T-helper 17 cell (primary cell): ENCODE data around the gene GREB1L. TPM values are rescaled to one million over a fixed set of nuclear protein-coding genes. Genes with fewer than 3 reads are reported as not detected.
"Not testable (repeated sequence)": the region's sequence is repeated elsewhere in the genome, so short reads cannot be mapped to it uniquely, and the experiment has no call there.

Source experiments
- ATAC-seq: fragments of 150-1000 bp; cut with Tn5 transposase; 2 replicates; pipeline ENCODE4 v1.10.0; 2021; ENCODE audit warnings: mild to moderate bottlenecking, moderate library complexity
- DNase-seq, 3 donors: peaks; one replicate each; pipeline versions ENCODE4 v3.0.0 to v3.0.0-alpha.2; 2020 to 2021
- H3K9me3 ChIP-seq: one replicate; pipeline ENCODE4 v1.7.0; 2013; ENCODE audit warnings: low read length, mild to moderate bottlenecking; ENCODE audit not compliant: control insufficient read depth, poor library complexity, severe bottlenecking
- H3K27ac Mint-ChIP-seq: one replicate; pipeline ENCODE4 v1.8.0; 2022; ENCODE audit warnings: mild to moderate bottlenecking, moderate library complexity, mixed read lengths
- H3K27me3 Mint-ChIP-seq: one replicate; pipeline ENCODE4 v1.8.0; 2022; ENCODE audit warnings: mixed read lengths
- H3K36me3 Mint-ChIP-seq: one replicate; pipeline ENCODE4 v1.8.0; 2022; ENCODE audit warnings: low read depth, mixed read lengths
- H3K4me1 Mint-ChIP-seq: one replicate; pipeline ENCODE4 v1.8.0; 2022; ENCODE audit warnings: mild to moderate bottlenecking, mixed read lengths
- H3K4me3 Mint-ChIP-seq: one replicate; pipeline ENCODE4 v1.8.0; 2022; ENCODE audit warnings: mild to moderate bottlenecking, moderate library complexity, mixed read lengths
- total RNA-seq, 4 donors: library from RNA in 2 of 4; stranded (reverse) in 2 of 4; gene quantifications; one replicate each; pipeline ENCODE4 v1.2.3 and lab custom pipeline; 2022 to 2026

The GREB1L gene
- total RNA-seq, 2 donors from 2014 or later, result not detected

GRCh38 chr18:21364471-21364870, 122.4 kb downstream of the GREB1L start:
- no peak for ATAC-seq
- Mint-ChIP-seq H3K4me3 (no peak overlapping the region), H3K27ac (no peak overlapping the region), H3K4me1 (no peaks in the 10 kb centered on the region), H3K36me3 (no peaks in the 10 kb centered on the region), H3K27me3 (peaks cover 31% of the 10 kb centered on the region)
- DNase-seq, result no peak
- no peaks in the 10 kb centered on the region for H3K9me3 ChIP-seq

DNA sequence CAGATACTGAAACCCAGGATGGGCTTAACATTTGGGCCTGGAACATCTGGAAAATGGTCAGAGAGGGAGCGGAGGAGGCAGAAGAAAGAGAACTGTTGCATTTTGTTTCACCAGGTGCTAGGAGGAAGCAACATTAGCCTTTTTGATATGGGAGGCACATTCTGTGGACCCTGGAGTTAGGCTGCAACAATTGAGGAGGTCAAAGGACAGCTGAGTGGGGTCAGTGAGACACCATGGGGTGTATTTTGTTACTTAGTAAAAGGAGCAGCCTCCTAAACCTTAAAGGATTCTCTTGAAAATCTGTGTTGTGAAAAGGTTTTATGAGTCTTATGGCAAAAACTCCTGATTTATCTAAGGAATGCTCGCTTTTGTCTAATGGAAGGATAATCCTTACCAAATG, 124.9 kb downstream of the GREB1L start:
- peaks cover 11% of the 10 kb centered on the region for H3K27me3 Mint-ChIP-seq
- DNase-seq (no peak), ATAC-seq (no peak)
- H3K9me3 ChIP-seq, result no peaks in the 10 kb centered on the region
- H3K4me3 Mint-ChIP-seq, result no peak overlapping the region
- no peaks in the 10 kb centered on the region for H3K4me1 Mint-ChIP-seq
- H3K36me3 Mint-ChIP-seq, result no peaks in the 10 kb centered on the region
- H3K27ac Mint-ChIP-seq, result no peak overlapping the region

DNA sequence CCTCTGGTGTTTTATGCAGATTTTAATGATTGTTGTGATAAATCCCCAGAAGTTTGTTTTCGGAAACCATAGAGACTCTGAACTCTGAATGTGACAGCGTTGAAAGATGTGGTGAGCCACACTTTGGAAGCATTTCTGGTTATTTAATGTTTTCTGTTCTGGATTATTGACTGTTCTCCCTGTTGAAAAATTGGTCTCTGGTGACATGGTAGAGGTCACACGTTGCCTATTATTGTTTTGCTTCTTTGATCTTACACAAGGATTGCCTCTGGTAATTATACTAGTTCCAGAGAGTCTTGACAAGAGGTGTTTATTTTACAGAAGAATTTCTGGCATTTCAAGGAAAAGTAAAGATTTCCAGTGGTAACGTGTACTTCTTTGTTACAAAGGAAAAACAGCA, 127.1 kb downstream of the GREB1L start:
- H3K36me3 Mint-ChIP-seq, result peaks cover 2% of the 10 kb centered on the region
- no peak overlapping the region for H3K27ac Mint-ChIP-seq
- H3K9me3 ChIP-seq, result no peaks in the 10 kb centered on the region
- peaks cover 15% of the 10 kb centered on the region for H3K27me3 Mint-ChIP-seq
- DNase-seq (no peak), ATAC-seq (no peak)
- H3K4me1 Mint-ChIP-seq, result no peaks in the 10 kb centered on the region
- H3K4me3 Mint-ChIP-seq, result no peak overlapping the region

- H3K27ac Mint-ChIP-seq, ATAC-seq, H3K4me1 Mint-ChIP-seq, H3K4me3 Mint-ChIP-seq, H3K9me3 ChIP-seq, H3K36me3 Mint-ChIP-seq, DNase-seq: not testable (repeated sequence)
- peaks cover 16% of the 10 kb centered on the region for H3K27me3 Mint-ChIP-seq
Measured at GRCh38 chr18:21369597-21369996, 127.6 kb downstream of the GREB1L start.

DNA sequence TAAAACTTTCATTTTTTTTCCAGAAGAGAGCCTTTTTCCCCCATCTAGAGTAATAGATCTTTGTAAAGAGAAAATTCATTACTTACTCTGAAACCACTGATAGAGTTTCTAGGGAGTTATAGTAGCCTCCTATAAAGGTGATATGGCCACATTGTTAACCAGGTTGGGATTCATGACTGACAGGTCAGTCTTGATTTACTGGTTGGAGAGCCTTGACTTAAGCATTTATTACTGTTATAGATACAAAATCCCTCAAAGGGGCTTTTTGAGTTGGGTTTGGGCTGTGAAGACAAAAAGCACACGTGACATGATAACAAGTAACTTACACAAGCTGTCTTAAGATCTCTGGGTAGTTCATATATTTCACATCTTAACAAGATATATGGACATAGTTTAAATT, 141.0 kb downstream of the GREB1L start:
- DNase-seq, result no peak
- Mint-ChIP-seq H3K4me1 (no peaks in the 10 kb centered on the region), H3K27ac (no peak overlapping the region), H3K4me3 (no peak overlapping the region), H3K27me3 (no peaks in the 10 kb centered on the region), H3K36me3 (no peaks in the 10 kb centered on the region)
- ATAC-seq, result no peak
- no peaks in the 10 kb centered on the region for H3K9me3 ChIP-seq

DNA sequence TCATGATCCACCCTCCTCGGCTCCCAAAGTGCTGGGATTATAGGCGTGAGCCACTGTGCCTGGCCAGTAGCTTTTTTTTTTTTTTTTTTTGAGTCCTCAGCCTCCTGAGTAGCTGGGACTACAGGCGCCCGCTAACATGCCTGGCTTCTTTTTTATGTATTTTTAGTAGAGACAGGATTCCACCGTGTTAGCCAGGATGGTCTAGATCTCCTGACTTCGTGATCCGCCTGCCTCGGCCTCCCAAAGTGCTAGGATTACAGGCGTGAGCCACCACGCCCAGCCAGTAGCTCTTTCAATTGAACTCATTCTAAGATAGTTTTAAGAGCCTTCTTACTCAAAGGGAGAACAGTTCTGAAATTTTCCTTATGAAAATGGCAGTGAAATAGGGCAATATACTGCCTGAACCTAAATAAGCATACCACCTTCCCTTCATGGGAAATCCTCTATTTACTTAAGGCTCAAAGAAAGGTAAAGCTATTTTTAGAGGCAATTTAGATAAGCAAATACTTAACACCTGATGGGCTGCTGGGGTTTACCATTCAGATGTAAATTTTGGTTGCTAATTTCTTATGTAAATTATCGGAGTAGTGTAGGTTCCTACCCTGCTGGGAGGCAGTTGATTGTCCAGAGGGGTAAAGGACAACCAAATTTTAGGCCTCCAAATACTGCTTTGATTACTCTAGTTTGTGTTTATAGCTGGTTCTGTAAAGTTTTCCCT, 144.7 kb downstream of the GREB1L start:
- no peak for ATAC-seq
- no peaks in the 10 kb centered on the region for H3K9me3 ChIP-seq
- H3K36me3 Mint-ChIP-seq, result peaks cover 4% of the 10 kb centered on the region
- H3K4me3 Mint-ChIP-seq, result no peak overlapping the region
- no peak overlapping the region for H3K27ac Mint-ChIP-seq
- DNase-seq, result no peak
- H3K27me3 Mint-ChIP-seq, result peaks cover 12% of the 10 kb centered on the region
- no peaks in the 10 kb centered on the region for H3K4me1 Mint-ChIP-seq

DNA sequence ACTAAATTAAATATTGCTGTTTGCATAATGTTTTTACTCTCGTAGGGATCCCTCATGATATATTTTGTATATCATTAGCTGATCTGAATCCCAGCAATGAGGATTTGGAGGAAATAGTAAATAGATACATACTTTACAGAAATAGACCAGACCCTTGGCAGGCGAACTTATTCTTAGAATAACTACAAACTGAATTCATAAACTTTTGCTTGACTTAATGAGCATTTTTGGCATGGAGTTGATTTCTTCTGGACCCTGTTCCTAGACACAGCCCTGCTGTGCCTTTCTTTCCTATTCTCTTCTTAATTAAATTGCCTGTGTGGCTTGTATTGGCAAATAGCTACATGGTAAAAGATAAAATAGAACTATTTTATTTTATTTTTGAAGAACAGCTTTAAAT, 145.9 kb downstream of the GREB1L start:
- no peak for DNase-seq
- H3K4me3 Mint-ChIP-seq, result no peak overlapping the region

GRCh38 chr18:21389283-21389682, 147.3 kb downstream of the GREB1L start:
- ATAC-seq (no peak), DNase-seq (no peak)
- H3K4me3 Mint-ChIP-seq, result no peak overlapping the region
- H3K9me3 ChIP-seq, result no peaks in the 10 kb centered on the region
- H3K36me3 Mint-ChIP-seq, result peaks cover 4% of the 10 kb centered on the region
- no peak overlapping the region for H3K27ac Mint-ChIP-seq
- peaks cover 12% of the 10 kb centered on the region for H3K27me3 Mint-ChIP-seq
- H3K4me1 Mint-ChIP-seq, result no peaks in the 10 kb centered on the region

More for the DNA sequence above, 145.9 kb downstream of the GREB1L start:
- Mint-ChIP-seq H3K36me3 (peaks cover 4% of the 10 kb centered on the region), H3K4me1 (no peaks in the 10 kb centered on the region), H3K27me3 (peaks cover 12% of the 10 kb centered on the region), H3K27ac (no peak overlapping the region)
- no peaks in the 10 kb centered on the region for H3K9me3 ChIP-seq
- ATAC-seq, result no peak

- no peak overlapping the region for H3K27ac Mint-ChIP-seq
- H3K27me3 Mint-ChIP-seq, result peaks cover 12% of the 10 kb centered on the region
- H3K36me3 Mint-ChIP-seq, result peaks cover 4% of the 10 kb centered on the region
- H3K4me3 Mint-ChIP-seq, result no peak overlapping the region
- ATAC-seq, result no peak
- DNase-seq, result no peak
- H3K9me3 ChIP-seq, result no peaks in the 10 kb centered on the region
- H3K4me1 Mint-ChIP-seq, result no peaks in the 10 kb centered on the region
Measured at GRCh38 chr18:21389903-21390302, 147.9 kb downstream of the GREB1L start.

DNA sequence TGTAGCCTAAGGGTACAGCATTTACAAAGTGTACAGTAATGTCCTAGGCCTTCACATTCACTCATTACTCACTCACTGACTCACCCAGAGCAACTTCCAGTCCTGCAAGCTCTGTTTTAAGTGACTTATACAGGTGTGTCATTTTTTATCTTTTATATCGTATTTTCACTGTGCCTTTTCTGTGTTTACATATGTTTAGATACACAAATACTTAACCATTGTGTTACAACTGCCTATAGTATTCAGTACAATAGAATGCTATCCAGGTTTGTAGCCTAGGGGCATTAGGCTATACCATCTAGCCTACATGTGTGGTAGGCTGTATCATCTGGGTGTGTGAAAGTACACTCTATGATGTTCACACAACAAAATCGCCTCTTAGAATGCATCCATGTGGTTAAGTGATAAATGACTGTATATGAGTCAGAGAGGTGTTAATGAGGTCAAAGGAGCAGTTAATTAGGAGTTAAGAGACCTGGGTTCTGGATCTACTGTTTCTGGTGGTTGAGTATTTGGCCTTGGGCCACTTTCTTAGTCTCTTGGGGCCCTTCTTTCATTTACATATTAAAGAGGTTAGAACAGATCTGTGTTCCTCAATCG, 149.1 kb downstream of the GREB1L start:
- no peaks in the 10 kb centered on the region for H3K9me3 ChIP-seq
- Mint-ChIP-seq H3K36me3 (peaks cover 4% of the 10 kb centered on the region), H3K27ac (no peak overlapping the region), H3K27me3 (peaks cover 12% of the 10 kb centered on the region), H3K4me3 (no peak overlapping the region), H3K4me1 (no peaks in the 10 kb centered on the region)
- ATAC-seq (no peak), DNase-seq (no peak)

DNA sequence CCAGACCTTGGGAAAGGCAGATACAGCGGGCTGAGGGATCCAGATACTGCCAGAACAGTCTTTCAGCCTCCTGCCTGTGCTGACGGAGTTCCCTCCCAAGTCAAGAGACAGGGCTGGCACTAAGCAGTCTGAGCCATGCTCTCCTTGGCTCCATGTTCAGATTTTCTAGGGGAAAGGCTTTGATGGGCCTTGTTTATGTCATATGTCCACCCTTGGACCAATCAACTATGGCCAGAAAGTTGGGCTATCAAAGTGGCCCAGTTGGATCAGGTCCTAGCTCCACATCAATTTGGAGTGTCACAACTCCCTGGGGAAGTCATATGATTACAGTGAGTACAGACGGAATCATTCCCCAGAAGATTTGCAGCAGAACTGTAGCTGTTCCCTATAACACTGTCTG, 152.0 kb downstream of the GREB1L start:
- Mint-ChIP-seq H3K27me3 (peaks cover 8% of the 10 kb centered on the region), H3K36me3 (peaks cover 4% of the 10 kb centered on the region), H3K4me1 (no peaks in the 10 kb centered on the region), H3K27ac (no peak overlapping the region), H3K4me3 (no peak overlapping the region)
- ATAC-seq (no peak), DNase-seq (no peak)
- H3K9me3 ChIP-seq, result no peaks in the 10 kb centered on the region

GRCh38 chr18:21398121-21398520, 156.1 kb downstream of the GREB1L start:
- no peaks in the 10 kb centered on the region for H3K4me1 Mint-ChIP-seq
- H3K27me3 Mint-ChIP-seq, result peaks cover 9% of the 10 kb centered on the region
- H3K9me3 ChIP-seq, result no peaks in the 10 kb centered on the region
- H3K4me3 Mint-ChIP-seq, result no peak overlapping the region
- DNase-seq, result no peak
- H3K36me3 Mint-ChIP-seq, result no peaks in the 10 kb centered on the region
- ATAC-seq, result no peak
- H3K27ac Mint-ChIP-seq, result no peak overlapping the region

DNA sequence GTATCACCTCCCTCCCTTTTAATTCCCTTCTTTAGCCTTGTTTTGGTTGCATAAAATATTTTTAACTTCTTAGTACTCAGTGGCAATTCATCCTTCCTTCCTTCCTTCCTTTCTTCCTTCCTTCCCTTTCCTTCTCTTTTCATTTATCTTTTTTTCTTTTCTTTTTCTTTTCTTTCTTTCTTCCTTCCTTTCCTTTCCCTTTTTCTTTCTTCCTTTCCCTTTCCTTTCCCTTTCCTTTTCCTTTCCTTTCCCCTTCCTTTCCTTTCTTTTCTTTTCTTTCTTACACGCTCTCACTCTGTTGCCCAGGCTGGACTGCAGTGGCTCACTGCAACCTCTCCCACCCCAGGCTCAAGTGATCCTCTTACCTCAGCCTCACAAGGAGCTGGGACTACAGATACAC, 160.2 kb downstream of the GREB1L start:
- DNase-seq (no peak), ATAC-seq (no peak)
- H3K27me3 Mint-ChIP-seq, result peaks cover 9% of the 10 kb centered on the region
- H3K9me3 ChIP-seq, result no peaks in the 10 kb centered on the region
- no peak overlapping the region for H3K4me3 Mint-ChIP-seq
- no peak overlapping the region for H3K27ac Mint-ChIP-seq
- no peaks in the 10 kb centered on the region for H3K36me3 Mint-ChIP-seq
- no peaks in the 10 kb centered on the region for H3K4me1 Mint-ChIP-seq

GRCh38 chr18:21404426-21404825, 162.4 kb downstream of the GREB1L start:
- no peaks in the 10 kb centered on the region for H3K36me3 Mint-ChIP-seq
- ATAC-seq (no peak), DNase-seq (no peak)
- H3K4me1 Mint-ChIP-seq, result no peaks in the 10 kb centered on the region
- no peak overlapping the region for H3K4me3 Mint-ChIP-seq
- peaks cover 9% of the 10 kb centered on the region for H3K27me3 Mint-ChIP-seq
- no peak overlapping the region for H3K27ac Mint-ChIP-seq
- H3K9me3 ChIP-seq, result no peaks in the 10 kb centered on the region
